Measurements from ENCODE around the gene ZFYVE21.
"Not testable (repeated sequence)": the region's sequence is repeated elsewhere in the genome, so short reads cannot be mapped to it uniquely, and the experiment has no call there.

ZFYVE21 gene

DNA sequence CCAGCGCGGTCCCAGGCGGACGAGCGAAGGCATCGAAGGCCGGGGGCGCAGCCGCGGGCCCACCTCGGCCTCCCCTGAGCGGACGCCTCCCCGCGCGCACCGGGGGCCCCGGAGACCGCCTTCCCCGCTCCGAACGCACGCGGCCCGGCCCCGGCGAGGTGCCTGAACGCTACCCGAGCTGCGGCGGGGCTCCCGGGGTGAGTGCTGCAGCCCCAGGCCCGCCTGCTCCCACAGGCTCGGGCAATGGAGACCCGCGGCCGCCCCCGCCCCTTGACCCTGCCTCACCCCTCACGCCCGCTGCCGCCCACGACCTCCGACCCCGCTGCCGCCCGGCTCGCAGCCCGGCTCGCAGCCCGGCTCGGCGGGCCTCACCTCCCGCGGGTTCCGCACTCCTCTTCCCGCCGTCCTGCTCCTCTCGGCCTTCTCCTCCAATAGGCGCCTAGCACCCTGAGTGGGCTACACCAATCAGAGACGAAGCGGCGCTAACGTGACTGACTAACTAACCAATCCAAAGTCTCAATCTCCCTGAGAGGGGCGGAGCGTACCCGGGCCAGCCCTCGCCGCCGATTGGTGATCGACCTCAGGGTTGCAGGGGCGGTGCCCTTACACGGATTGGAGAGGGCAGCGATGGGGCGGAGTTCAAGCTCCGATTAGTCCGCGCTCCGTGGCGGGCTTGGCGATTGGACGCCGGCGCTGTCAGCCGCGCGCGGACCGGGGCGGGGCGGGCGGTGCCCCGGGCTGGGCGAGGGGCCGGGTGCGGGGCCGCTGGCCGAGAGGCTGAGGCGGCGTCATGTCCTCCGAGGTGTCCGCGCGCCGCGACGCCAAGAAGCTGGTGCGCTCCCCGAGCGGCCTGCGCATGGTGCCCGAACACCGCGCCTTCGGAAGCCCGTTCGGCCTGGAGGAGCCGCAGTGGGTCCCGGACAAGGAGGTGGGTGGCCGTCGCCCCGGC, at the start of gene ZFYVE21, which contains the start of gene XRCC3:
Gene ZFYVE21 (plus strand): TSS at position 759 of the 949 bp plus-strand sequence. CDS start 32 bp downstream, at position 791.
Gene XRCC3 (minus strand): TSS at position 400 of the 949 bp plus-strand sequence. CDS start 4,364 bp downstream, outside the sequence.
- DNase-seq: peak; percentile 97

DNA sequence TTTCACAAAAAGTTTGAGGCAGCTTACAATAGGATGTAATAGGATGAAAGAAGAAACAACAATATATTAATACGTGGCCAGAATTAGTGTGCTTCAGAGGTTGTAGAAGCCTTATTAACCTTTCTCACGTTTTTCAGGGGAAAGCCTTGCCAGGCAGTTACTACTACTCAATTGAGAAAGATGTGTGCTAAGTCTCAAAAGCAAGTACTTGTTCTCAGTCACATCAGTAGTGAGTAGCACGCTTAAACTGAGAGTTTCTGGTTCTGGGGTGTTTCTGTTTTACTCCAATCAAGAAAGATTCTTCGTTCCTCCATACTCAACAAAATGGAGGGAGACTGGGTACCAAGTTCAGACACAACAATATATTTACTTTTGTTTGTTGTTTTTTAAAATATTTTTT, 47.9 kb upstream of the ZFYVE21 start:
- DNase-seq: no peak

DNA sequence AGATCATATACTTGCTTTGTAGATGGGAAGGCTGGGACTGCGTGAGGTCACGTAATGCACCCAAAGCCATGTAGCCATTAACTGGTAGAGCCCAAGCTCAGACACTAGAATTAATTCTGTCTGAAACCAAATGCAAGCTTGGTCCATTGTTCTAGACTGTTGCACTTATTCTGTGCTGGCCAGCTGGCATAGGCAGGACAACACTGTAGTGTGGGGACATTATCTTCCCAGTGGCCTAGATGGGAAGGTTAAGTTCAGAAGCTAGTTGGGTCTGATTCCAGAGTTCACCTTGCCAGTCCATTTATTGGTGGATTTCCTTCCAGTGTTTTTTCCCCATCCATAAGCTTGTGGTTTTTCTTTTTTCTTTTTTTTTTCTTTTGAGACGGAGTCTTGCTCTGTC, 47.5 kb upstream of the ZFYVE21 start:
- DNase-seq: no peak

GRCh38 chr14:103669370-103669769, 46.2 kb upstream of the ZFYVE21 start:
- no peak for DNase-seq

DNA sequence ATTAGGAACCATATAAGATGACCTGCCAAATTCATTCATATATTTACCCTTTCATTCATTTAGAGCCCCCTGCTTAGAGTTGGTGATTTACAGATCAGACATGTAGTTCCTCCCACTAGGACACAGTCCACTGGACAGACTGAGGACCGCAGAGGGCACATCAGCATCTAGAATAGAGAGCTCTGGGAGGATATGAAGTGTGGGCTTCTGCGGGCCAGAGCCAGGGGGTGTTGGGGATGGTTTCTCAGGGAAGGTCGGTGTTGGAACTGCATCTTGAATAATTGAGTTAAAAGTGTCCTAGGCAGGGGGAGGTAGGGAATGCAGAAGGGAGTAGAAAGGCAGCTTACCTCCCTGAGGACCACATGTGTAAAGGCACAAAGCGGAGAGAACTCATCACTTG, 43.7 kb upstream of the ZFYVE21 start:
- no peak for DNase-seq

GRCh38 chr14:103675957-103676356, 39.7 kb upstream of the ZFYVE21 start:
- DNase-seq: no peak

- no peak for DNase-seq
Observed at GRCh38 chr14:103676881-103677675, 38.5 kb upstream of the ZFYVE21 start.

DNA sequence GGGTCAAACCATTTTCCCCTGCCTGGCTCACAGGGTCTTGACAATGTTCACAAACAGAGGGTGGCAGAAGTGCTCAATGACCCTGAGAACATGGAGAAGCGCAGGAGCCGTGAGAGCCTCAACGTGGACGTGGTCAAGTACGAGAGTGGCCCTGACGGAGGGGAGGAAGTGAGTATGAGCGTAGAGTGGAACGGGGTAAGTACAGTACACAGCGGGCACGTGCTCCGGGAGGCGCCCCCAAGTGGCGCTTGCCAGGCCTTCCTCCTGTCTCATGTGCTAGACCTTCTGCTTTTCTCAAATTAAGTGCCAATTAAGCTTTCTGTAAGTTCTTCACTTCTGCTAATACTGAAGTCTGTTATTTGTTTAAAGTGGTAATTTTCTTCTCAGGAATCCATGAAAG, 36.3 kb upstream of the ZFYVE21 start:
- no peak for DNase-seq

GRCh38 chr14:103680491-103681231, 34.9 kb upstream of the ZFYVE21 start:
- DNase-seq: no peak

DNA sequence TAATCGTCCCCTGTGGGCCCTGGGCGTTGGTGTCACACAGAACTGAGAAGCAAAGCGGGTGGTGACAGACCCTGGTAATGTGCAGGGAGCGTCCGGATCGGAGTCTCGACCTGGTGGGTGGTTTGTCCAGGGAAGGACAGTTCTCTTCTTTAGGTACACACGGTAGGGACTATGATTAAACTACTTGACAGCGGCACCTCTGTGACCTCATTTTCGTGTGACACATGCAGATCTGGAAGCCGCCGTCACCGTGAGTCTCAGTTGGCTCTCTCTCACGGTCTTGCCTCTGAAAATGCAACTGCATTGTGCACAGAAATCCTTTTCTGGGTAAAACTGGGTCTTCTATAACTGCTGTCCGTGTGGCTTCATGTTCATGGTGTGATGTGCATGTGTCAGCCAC, 32.5 kb upstream of the ZFYVE21 start:
- DNase-seq: no peak

DNA sequence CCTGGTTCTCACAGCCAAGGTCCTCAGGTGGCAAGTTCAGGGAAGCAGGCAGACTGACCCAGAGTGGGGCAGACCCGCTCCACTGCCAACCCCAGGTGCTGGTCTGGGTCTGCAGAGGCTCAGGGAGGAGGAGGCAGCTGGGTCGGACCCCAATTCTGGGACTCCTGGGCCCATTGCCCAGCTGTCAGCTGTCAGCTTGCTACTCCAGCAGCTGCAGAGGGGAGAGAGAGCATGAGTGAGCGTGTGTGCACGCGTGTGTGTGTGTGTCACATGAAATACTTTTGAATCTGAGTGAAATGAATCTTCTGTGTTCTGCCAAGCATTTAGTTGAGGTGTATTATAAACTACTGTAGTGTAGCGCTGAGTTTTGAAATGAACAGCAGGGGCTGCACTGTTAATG, 31.1 kb upstream of the ZFYVE21 start:
- DNase-seq: no peak

- DNase-seq: no peak
Observed at GRCh38 chr14:103684871-103685270, 30.7 kb upstream of the ZFYVE21 start.

DNA sequence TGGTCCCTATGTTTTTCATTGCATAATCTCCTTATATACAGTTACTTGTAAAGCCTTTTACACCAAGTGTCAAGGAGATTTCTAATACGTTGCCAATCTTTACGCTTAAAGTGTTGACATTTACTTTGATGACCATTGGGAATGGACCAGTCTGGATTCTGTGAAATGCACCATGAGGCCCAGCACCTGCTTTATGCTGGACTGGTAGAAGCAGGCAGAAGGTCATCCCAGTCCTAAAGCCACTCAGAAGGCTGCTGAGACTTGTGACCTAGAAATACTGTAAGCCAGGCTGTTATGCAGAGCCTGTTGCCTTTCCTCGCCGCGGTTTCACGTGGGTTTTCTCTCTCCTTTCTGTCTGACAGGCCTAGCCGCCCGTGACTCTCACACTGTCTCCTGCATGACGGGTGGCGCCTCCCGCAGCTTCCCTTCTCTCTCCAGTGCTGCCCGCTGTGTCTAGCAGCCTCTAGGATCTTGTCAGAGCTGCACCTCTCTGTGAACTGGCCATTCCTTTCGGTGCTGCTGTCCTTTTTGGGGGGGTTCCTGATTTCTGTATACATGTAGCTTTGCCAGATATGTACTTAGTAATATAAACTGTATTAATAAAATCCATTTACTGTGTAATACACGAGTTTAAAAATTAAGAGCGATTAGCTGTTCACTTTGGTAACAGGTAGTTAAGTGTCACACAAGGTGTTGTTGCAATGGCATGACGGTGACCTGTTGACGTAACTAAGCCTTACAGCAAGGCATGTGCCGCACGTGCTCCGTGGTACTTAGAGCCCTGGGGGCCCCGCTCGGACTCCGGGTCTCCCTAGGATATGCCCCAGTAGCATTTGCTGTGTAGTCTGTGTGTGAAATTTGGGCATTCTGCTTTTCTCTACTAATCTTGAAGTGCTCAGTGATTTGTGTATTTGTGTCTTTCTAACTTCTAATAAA, 30.1 kb upstream of the ZFYVE21 start:
- no peak for DNase-seq

DNA sequence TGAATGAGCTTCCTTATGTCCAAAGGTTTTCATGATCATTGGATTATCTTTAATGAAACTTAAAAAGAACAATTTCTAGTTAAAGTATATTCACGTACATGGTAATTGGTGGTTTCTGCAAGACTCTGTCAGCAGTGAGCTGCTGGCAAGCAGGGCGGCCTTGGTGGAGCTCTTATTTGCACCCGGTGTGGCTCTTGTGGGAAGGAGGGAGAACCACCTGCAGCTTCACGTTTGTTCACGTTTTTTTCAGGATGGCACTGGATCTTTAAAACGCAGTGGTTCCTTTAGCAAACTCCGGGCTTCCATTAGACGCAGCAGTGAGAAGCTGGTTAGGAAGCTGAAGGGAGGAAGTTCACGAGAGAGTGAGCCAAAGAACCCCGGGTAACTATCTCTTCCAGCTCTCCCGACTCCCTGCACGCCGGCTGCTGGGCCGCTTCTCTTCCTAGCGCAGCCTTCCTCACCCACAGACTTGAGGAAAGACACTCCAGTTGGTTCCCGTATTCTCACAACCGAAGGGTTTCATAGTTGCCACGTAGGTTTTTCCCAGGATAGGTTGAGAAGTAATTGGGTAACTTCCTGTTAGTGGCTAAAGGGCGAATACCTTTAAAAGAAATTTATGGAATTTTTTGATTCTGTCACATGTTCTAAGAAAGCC, 28.7 kb upstream of the ZFYVE21 start:
- no peak for DNase-seq

- DNase-seq: no peak
Observed at GRCh38 chr14:103687712-103688111, 27.9 kb upstream of the ZFYVE21 start.

DNA sequence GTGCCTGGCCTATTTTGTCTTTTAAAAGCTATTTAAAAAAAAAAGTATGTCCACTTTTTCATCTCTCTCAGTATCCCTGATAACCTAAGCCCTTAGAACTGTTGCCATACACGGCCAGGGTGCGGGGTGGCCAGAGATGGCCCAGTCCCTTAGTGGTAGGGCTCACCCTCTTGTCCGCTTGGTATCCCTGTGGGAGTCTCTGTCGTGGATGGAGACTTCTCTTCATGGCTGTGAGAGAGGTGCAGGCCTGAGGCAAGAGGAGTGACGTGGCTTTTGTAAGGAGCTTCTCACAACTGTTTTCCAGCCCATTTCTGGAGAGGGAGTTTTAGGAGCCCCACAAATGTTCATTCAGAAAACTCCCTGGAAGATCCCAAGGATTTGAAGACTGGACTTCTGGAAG, 27.2 kb upstream of the ZFYVE21 start:
- DNase-seq: no peak

- DNase-seq: no peak
Observed at GRCh38 chr14:103688906-103689902, 26.4 kb upstream of the ZFYVE21 start.

DNA sequence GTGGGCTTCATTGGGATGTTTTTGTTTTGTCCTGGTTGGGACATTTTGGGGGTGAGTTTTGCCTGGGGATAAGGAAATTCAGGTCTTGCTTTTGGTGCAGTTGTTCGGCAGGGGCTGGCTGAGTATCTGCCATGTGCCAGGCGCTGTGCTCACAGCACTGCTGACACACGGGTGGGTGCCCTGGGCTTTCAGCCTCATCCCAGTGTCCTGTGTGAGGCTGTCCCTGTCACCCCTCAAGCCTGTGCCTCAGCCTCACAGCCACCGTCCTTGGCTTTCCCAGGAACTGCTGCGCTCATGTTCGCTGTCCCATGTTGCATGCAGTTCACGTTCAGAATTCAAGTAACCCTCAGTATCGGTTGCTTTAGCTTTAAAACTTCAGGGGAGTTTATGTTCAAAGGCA, 25.3 kb upstream of the ZFYVE21 start:
- no peak for DNase-seq

DNA sequence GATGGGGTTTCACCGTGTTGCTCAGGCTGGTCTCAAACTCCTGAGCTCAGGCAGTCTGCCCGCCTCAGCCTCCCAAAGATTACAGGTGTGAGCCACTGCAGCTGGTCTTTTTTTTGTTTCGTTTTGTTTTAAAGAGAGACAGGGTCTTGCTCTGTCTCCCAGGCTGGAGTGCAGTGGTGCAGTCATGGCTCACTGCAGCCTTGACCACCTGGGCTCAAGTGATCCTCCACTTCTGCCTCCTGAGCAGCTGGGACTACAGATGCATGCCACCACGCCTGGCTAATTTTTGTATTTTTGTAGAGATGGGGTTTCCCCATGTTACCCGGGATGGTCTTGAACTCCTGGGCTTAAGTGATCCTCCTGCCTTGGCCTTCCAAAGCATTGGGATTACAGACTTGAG, 24.0 kb upstream of the ZFYVE21 start:
- DNase-seq: not testable (repeated sequence)

- DNase-seq: no peak
Observed at GRCh38 chr14:103692159-103692558, 23.5 kb upstream of the ZFYVE21 start.

All from kidney glomerular epithelial cell (primary cell).